HepG2 (cell line): ENCODE data around the gene GNB1. TPM values are rescaled to one million over a fixed set of nuclear protein-coding genes. Genes with fewer than 3 reads are reported as not detected.
A peak's percentile ranks its signal among the peaks of the same experiment; 100 is the strongest.

ENCODE experiments used
- ATAD3A ChIP-seq: sonication (generic); formaldehyde crosslinking; IDR thresholded peaks from 2 replicates; pipeline ENCODE4 v1.4.0; 2020; ENCODE audit warnings: missing genetic modification reagents
- DNMT3B ChIP-seq: conservative IDR thresholded peaks from 2 replicates; pipeline ENCODE4 v1.6.1; 2016; ENCODE audit warnings: missing biosample characterization, control low read depth
- IRX3 ChIP-seq: sonication (generic); formaldehyde crosslinking; IDR thresholded peaks from 2 replicates; pipeline ENCODE4 v1.8.1; 2023; ENCODE audit warnings: mild to moderate bottlenecking, low read depth, missing genetic modification reagents, borderline replicate concordance
- KAT7 ChIP-seq: IDR thresholded peaks from 2 replicates; pipeline ENCODE4 v1.6.1; 2018; ENCODE audit warnings: borderline replicate concordance, missing compliant biosample characterization
- POLR2G ChIP-seq: fragments of 200-400 bp; formaldehyde crosslinking; IDR thresholded peaks from 2 replicates; pipeline ENCODE4 v1.6.1; 2018; ENCODE audit warnings: mild to moderate bottlenecking, low read depth, low read length, moderate library complexity
- SALL2 ChIP-seq: sonication (generic); formaldehyde crosslinking; IDR thresholded peaks from 2 replicates; pipeline ENCODE4 v1.8.1; 2023; ENCODE audit warnings: mild to moderate bottlenecking, missing genetic modification reagents, inconsistent platforms
- TCF7 ChIP-seq: sonication (generic); IDR thresholded peaks from 2 replicates; pipeline ENCODE4 v1.6.1; 2016; ENCODE audit warnings: antibody characterized with exemption, low read depth
- ZBTB3 ChIP-seq: sonication (generic); formaldehyde crosslinking; IDR thresholded peaks from 2 replicates; pipeline ENCODE4 v1.4.0; 2020; ENCODE audit warnings: low read depth, mild to moderate bottlenecking, moderate library complexity, missing genetic modification reagents, borderline replicate concordance
- ZEB1 ChIP-seq: IDR thresholded peaks from 2 replicates; pipeline ENCODE4 v1.6.1; 2012; ENCODE audit warnings: mild to moderate bottlenecking, low read depth, inconsistent platforms; ENCODE audit not compliant: insufficient replicate concordance
- ZNF10 ChIP-seq: sonication (generic); formaldehyde crosslinking; IDR thresholded peaks from 2 replicates; pipeline ENCODE4 v1.4.0; 2020; ENCODE audit warnings: mild to moderate bottlenecking, low read depth, missing genetic modification reagents, borderline replicate concordance
- ZNF232 ChIP-seq: sonication (generic); formaldehyde crosslinking; IDR thresholded peaks from 2 replicates; pipeline ENCODE4 v1.4.0; 2020; ENCODE audit warnings: missing genetic modification reagents, borderline replicate concordance
- ZNF792 ChIP-seq: IDR thresholded peaks from 2 replicates; pipeline ENCODE4 v1.6.1; 2016
- ZSCAN20 ChIP-seq: sonication (generic); formaldehyde crosslinking; IDR thresholded peaks from 2 replicates; pipeline ENCODE4 v1.4.0; 2020; ENCODE audit warnings: missing genetic modification reagents, mild to moderate bottlenecking, borderline replicate concordance
- polyA plus RNA-seq, 8 experiments: library from polyadenylated mRNA; depleted of rRNA in 3 of 8; stranded (reverse) in 7 of 8; unstranded in 1 of 8; fragments of >200 nt; fragmentation: Illumina TruSeq in 4 of 8; extraction: Trizol in 4 of 8; gene quantifications; 2 replicates each; pipeline versions ENCODE4 v1.2.1 to v1.2.3, GENCODE V29; 2011 to 2016; ENCODE audit warnings: low read depth in 4 of 8, missing spikeins in 1 of 8, mixed read lengths in 1 of 8; ENCODE audit not compliant: insufficient read depth in 1 of 8
- total RNA-seq, 5 experiments: library from RNA; depleted of rRNA; stranded (reverse); fragments of >200 nt; fragmentation: Illumina TruSeq; extraction: Trizol; gene quantifications; 2 replicates each; pipeline ENCODE4 v1.2.3, GENCODE V29; 2016; ENCODE audit warnings: low read depth in 1 of 5
- TF ChIP-seq, protein P1 (sequence below): sonication (generic); formaldehyde crosslinking; IDR thresholded peaks from 2 replicates; pipeline ENCODE4 v1.8.1; 2022; ENCODE audit warnings: mild to moderate bottlenecking, missing genetic modification reagents
- TF ChIP-seq, protein P2 (sequence below): sonication (generic); formaldehyde crosslinking; conservative IDR thresholded peaks from 2 replicates; pipeline ENCODE4 v1.8.0; 2022; ENCODE audit warnings: mild to moderate bottlenecking, moderate library complexity, missing genetic modification reagents
- TF ChIP-seq, protein P3 (sequence below): sonication (generic); formaldehyde crosslinking; IDR thresholded peaks from 2 replicates; pipeline ENCODE4; 2020; ENCODE audit warnings: missing genetic modification reagents, mild to moderate bottlenecking, borderline replicate concordance
- TF ChIP-seq, protein P4 (sequence below): sonication (generic); formaldehyde crosslinking; IDR thresholded peaks from 2 replicates; pipeline ENCODE4 v1.4.0; 2020; ENCODE audit warnings: missing genetic modification reagents

The GNB1 gene
- total and polyA plus RNA-seq, 2 of the 13 experiments (the other 11 are each of a cell fraction or from before 2014, with no cell fraction given): 66.2 to 327 TPM

DNA sequence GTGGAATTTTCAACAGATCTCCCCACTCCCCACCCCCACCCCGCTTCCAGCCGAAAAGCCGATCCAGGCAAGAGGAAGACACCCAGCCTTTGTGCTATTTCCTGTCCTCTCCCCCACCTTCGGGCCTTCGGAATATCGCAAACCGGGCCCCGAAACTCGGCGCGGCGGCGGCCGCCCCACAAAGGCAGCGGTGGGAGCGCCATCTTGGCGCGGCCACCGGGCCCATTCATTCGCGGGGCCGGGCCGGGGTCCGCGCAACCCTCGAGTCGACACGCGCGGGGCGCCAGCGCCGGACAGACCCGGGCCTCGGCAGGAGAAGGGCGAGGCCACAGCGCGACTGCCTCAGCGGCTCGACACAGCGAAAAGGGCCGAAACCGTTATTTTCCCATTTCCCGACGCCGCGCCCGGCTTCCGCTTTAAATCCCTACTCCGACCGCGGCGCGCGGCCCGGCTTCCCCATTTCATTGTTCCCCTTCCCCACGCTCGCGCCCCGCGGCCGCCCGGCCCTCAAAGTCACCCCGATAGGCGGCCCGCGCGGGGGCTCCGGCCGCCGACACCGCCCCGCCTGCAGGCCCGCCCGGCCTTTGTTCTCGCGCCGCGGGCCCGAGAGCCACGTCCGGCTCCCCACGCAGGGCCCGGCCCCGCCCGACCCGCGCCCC, 911 bp downstream of the GNB1 start (continued):
- TF ChIP-seq, protein P1, sequence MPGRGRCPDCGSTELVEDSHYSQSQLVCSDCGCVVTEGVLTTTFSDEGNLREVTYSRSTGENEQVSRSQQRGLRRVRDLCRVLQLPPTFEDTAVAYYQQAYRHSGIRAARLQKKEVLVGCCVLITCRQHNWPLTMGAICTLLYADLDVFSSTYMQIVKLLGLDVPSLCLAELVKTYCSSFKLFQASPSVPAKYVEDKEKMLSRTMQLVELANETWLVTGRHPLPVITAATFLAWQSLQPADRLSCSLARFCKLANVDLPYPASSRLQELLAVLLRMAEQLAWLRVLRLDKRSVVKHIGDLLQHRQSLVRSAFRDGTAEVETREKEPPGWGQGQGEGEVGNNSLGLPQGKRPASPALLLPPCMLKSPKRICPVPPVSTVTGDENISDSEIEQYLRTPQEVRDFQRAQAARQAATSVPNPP: no peak
- TF ChIP-seq, protein P2, sequence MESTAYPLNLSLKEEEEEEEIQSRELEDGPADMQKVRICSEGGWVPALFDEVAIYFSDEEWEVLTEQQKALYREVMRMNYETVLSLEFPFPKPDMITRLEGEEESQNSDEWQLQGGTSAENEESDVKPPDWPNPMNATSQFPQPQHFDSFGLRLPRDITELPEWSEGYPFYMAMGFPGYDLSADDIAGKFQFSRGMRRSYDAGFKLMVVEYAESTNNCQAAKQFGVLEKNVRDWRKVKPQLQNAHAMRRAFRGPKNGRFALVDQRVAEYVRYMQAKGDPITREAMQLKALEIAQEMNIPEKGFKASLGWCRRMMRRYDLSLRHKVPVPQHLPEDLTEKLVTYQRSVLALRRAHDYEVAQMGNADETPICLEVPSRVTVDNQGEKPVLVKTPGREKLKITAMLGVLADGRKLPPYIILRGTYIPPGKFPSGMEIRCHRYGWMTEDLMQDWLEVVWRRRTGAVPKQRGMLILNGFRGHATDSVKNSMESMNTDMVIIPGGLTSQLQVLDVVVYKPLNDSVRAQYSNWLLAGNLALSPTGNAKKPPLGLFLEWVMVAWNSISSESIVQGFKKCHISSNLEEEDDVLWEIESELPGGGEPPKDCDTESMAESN (CRISPR knock-in tag): 0 out of 2 replicates have a peak, but pooled peaks have one; percentile 22
- TF ChIP-seq ZNF792 (no peak), ZEB1 (no peak), ZBTB3 (peak; percentile 24; the same call in 1 of the 2 replicates), KAT7 (CRISPR knock-in tag) (peak; percentile 72; the same call in 1 of the 2 replicates), ZSCAN20 (CRISPR knock-in tag) (no peak), ZNF10 (CRISPR knock-in tag) (no peak), ATAD3A (CRISPR knock-in tag) (no peak), ZNF232 (CRISPR knock-in tag) (peak; percentile 46; the same call in 1 of the 2 replicates), POLR2G (0 out of 2 replicates have a peak, but pooled peaks have one; percentile 37), IRX3 (CRISPR knock-in tag) (no peak), SALL2 (CRISPR knock-in tag) (no peak), TCF7 (no peak), DNMT3B (CRISPR knock-in tag) (no peak)
- TF ChIP-seq, protein P3, sequence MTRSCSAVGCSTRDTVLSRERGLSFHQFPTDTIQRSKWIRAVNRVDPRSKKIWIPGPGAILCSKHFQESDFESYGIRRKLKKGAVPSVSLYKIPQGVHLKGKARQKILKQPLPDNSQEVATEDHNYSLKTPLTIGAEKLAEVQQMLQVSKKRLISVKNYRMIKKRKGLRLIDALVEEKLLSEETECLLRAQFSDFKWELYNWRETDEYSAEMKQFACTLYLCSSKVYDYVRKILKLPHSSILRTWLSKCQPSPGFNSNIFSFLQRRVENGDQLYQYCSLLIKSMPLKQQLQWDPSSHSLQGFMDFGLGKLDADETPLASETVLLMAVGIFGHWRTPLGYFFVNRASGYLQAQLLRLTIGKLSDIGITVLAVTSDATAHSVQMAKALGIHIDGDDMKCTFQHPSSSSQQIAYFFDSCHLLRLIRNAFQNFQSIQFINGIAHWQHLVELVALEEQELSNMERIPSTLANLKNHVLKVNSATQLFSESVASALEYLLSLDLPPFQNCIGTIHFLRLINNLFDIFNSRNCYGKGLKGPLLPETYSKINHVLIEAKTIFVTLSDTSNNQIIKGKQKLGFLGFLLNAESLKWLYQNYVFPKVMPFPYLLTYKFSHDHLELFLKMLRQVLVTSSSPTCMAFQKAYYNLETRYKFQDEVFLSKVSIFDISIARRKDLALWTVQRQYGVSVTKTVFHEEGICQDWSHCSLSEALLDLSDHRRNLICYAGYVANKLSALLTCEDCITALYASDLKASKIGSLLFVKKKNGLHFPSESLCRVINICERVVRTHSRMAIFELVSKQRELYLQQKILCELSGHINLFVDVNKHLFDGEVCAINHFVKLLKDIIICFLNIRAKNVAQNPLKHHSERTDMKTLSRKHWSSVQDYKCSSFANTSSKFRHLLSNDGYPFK (CRISPR knock-in tag): no peak
- TF ChIP-seq, protein P4, sequence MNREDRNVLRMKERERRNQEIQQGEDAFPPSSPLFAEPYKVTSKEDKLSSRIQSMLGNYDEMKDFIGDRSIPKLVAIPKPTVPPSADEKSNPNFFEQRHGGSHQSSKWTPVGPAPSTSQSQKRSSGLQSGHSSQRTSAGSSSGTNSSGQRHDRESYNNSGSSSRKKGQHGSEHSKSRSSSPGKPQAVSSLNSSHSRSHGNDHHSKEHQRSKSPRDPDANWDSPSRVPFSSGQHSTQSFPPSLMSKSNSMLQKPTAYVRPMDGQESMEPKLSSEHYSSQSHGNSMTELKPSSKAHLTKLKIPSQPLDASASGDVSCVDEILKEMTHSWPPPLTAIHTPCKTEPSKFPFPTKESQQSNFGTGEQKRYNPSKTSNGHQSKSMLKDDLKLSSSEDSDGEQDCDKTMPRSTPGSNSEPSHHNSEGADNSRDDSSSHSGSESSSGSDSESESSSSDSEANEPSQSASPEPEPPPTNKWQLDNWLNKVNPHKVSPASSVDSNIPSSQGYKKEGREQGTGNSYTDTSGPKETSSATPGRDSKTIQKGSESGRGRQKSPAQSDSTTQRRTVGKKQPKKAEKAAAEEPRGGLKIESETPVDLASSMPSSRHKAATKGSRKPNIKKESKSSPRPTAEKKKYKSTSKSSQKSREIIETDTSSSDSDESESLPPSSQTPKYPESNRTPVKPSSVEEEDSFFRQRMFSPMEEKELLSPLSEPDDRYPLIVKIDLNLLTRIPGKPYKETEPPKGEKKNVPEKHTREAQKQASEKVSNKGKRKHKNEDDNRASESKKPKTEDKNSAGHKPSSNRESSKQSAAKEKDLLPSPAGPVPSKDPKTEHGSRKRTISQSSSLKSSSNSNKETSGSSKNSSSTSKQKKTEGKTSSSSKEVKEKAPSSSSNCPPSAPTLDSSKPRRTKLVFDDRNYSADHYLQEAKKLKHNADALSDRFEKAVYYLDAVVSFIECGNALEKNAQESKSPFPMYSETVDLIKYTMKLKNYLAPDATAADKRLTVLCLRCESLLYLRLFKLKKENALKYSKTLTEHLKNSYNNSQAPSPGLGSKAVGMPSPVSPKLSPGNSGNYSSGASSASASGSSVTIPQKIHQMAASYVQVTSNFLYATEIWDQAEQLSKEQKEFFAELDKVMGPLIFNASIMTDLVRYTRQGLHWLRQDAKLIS (CRISPR knock-in tag): no peak
